ENCODE results near the gene PDE12.

The PDE12 gene

DNA sequence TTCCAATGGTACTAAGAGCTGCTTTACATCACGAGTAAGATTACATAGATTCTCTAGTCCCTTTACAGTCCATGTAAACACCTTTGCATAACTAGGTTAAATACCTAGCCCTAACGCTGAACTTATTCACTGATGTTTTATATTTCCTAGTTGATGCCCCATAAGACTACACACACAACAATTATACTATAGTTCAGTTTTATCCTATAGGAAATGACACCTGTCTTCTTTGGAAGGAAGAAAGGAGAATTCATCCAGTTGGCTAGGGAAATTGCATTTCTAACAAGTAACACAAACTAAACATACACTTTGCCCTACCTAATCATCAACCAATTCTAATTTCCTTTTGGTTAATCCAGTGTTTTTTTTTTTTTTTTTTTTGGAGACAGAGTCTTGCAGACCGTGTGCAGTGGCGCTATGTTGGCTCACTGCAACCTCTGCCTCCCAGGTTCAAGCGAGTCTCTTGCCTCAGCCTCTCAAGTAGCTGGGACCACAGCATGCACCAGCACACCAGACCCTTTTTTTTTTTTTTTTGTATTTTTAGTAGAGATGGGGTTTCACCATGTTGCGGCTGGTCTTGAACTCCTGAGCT lies 13.9 kb downstream of the PDE12 start:
- no peak for TF ChIP-seq GATA3 (IDR thresholded peaks at IDR 0.05; ENCODE audit: low read depth, low read length)
- no peak for TF ChIP-seq GATA2 (IDR thresholded peaks at IDR 0.05; ENCODE audit: low read depth, low read length)

GRCh38 chr3:57570878-57571277 lies 14.8 kb downstream of the PDE12 start:
- TF ChIP-seq GATA3 (IDR thresholded peaks at IDR 0.05; ENCODE audit: low read depth, low read length) (no peak), GATA2 (IDR thresholded peaks at IDR 0.05; ENCODE audit: low read depth, low read length) (no peak)

DNA sequence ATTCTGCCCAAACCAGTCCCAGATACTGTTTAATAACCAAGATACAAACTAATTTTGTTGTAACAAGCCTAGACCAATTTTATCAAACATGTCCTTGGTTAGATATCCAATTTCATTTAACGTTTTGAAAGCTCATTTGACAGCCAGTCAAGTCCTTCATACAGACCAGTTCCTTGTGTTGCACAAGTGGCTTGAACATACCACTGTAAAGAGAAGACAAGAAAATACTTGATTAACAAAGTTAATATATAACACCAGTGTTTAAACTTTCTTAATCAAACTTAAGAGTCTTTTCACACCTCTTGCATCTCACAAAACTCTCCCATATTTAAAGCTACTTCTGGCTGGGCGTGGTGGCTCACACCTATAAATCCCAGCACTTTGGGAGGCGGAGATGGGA lies 16.0 kb downstream of the PDE12 start:
- no peak for TF ChIP-seq GATA3 (IDR thresholded peaks at IDR 0.05; ENCODE audit: low read depth, low read length)
- TF ChIP-seq GATA2 (IDR thresholded peaks at IDR 0.05; ENCODE audit: low read depth, low read length), result no peak

DNA sequence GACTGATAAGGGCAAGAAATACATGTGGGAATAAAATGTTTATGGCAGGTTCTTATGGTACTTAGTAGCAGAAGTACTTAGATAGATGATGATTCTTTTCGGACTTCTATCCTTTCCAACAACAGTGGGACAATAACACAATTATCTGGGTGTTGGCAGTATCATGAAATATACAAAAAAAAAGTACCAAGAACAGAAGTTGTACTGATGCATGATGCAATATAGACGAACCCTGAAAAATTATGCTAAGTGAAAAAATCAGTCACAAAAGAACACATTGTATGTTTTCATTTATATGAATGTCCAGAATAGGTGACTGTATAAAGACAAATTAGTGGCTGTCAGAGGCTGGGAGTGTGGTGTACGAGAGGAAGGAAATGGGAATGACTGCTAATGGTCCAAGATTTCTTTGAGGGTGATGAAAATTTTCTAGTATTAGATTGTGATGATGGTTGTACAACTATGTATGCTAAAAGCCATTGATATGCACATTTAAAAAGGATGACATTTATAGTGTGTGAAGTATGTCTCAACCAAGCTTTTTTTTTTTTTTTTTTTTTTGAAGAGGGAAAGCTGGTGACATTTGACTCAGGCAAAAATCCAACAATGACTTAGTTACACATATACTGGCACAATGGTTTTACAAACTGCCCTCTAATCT lies 20.0 kb downstream of the PDE12 start:
- no peak for TF ChIP-seq GATA2 (IDR thresholded peaks at IDR 0.05; ENCODE audit: low read depth, low read length)

DNA sequence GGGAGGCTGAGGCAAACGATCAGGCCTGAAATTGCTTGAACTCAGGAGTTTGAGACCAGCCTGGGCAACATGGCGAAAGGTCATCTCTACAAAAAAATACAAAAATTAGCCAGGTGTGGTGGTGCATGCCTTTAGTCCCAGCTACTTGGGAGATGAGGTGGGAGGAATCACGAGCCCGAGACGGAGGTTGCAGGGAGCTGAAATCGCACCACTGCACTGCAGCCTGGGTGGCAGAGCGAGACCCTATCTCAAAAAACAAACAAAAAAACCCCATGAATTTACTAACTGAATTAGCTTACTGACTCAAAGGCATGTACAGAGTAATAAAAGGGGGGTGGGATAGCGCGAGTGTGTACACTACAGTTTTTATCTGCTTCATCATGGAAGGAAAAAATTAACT lies 21.7 kb downstream of the PDE12 start:
- no peak for TF ChIP-seq GATA3 (IDR thresholded peaks at IDR 0.05; ENCODE audit: low read depth, low read length)
- TF ChIP-seq GATA2 (IDR thresholded peaks at IDR 0.05; ENCODE audit: low read depth, low read length), result no peak

DNA sequence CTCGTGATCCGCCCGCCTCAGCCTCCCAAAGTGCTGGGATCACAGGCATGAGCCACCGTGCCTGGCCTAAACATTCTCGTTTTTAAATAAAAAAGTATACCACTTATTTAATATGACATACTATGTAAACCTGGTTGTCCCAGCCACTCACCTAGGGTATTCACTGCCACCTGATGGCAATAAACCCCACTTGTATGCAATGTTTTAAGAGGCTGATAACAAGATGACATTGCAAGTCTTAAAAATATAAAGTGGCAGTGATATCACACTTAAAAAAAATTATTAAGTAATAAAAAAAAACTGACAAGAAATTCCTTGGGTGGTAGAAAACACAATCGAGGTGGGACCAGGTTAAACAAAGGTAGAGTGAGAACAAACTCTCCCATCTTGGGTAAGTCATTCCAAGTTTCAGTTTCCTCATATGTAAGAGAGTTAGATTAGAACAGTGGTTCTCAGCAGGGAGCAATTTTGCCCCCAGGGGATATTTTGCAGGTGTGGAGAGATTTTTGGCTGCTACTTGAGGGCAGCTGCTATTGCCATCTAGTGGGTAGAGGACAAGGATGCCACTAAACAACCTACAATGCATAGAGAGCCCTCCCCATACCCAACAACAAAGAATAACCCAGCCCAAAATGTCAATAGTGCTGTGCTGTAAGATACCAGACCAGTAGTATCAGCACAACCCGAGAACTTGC lies 26.5 kb downstream of the PDE12 start:
- TF ChIP-seq GATA3 (IDR thresholded peaks at IDR 0.05; ENCODE audit: low read depth, low read length), result no peak
- no peak for TF ChIP-seq GATA2 (IDR thresholded peaks at IDR 0.05; ENCODE audit: low read depth, low read length)

DNA sequence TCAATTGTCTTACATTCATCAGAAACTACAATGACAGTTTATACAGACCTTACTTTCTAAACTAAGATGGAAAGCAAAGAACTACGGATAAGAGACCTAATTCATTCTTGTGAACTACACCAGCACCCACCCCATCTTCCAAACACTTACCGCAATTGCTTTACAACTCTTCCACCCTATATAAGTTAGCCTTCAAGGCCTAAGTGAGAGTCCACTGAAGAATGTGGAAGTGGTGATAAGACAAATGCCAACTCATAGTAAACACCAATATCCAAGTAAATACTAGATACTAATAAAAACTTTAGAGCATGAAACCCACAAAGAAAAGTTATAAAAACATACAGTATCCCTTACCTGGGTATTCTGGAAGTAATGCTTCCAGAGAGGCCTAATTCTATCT lies 27.5 kb downstream of the PDE12 start:
- no peak for TF ChIP-seq GATA2 (IDR thresholded peaks at IDR 0.05; ENCODE audit: low read depth, low read length)
- TF ChIP-seq GATA3 (IDR thresholded peaks at IDR 0.05; ENCODE audit: low read depth, low read length), result no peak

- TF ChIP-seq GATA3 (IDR thresholded peaks at IDR 0.05; ENCODE audit: low read depth, low read length), result no peak
- no peak for TF ChIP-seq GATA2 (IDR thresholded peaks at IDR 0.05; ENCODE audit: low read depth, low read length)
These were observed 30.7 kb downstream of the PDE12 start for GRCh38 chr3:57586778-57587177.

GRCh38 chr3:57587905-57588304 lies 31.8 kb downstream of the PDE12 start:
- TF ChIP-seq GATA2 (IDR thresholded peaks at IDR 0.05; ENCODE audit: low read depth, low read length) (no peak), GATA3 (IDR thresholded peaks at IDR 0.05; ENCODE audit: low read depth, low read length) (no peak)

DNA sequence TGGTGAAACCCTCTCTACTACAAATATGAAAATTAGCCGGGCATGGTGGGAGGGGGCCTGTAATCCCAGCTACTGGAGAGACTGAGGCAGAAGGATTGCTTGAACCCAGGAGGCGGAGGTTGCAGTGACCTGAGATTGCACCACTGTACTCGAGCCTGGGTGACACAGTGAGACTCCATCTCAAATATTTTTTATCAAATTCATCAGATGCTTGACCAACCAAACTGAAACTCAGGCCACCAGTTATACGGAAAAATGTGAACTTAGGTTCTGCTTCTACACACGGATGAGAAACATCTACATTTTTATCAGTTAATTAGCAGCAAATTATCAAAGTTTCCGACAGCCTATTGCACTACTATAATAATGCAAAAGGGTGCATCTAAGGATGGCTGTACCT lies 36.2 kb downstream of the PDE12 start:
- TF ChIP-seq GATA2 (IDR thresholded peaks at IDR 0.05; ENCODE audit: low read depth, low read length) (no peak), GATA3 (IDR thresholded peaks at IDR 0.05; ENCODE audit: low read depth, low read length) (no peak)

DNA sequence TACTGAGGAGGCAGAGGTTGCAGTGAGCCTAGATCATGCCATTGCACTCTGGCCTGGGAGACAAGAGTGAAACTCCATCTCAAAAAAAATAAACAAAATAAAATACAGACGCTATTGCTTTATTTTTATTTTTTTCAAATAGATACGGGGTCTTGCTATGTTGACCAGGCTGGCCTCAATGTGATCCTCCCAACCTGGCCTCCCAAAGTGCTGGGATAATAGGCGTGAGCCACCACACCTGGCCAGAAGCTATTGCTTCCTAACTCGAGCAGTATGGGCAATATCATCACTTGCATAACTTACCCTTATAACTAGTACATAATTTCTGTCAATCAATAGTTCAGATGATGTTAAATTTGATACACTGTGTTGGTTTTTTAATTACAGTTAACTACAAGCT lies 38.1 kb downstream of the PDE12 start:
- TF ChIP-seq GATA2 (IDR thresholded peaks at IDR 0.05; ENCODE audit: low read depth, low read length), result no peak
- no peak for TF ChIP-seq GATA3 (IDR thresholded peaks at IDR 0.05; ENCODE audit: low read depth, low read length)

DNA sequence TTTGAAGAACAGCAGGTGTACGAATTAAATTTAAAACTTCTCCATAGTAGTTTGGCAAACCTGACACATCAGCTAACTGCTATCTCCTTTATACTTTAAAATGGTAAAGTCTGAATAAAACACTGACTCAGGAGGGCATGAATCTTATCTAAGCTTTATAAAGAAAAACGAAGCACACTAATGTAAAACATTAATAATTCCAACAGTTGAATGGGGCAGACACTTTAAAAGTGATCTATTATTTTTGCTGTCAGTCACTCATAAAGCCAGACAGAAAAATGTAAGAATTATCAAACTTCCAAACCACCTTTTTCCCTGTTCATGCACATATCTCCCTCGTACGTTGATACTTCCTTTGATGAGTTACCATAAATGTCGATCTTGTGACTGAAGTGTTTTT lies 38.5 kb downstream of the PDE12 start:
- TF ChIP-seq GATA3 (IDR thresholded peaks at IDR 0.05; ENCODE audit: low read depth, low read length) (no peak), GATA2 (IDR thresholded peaks at IDR 0.05; ENCODE audit: low read depth, low read length) (no peak)

DNA sequence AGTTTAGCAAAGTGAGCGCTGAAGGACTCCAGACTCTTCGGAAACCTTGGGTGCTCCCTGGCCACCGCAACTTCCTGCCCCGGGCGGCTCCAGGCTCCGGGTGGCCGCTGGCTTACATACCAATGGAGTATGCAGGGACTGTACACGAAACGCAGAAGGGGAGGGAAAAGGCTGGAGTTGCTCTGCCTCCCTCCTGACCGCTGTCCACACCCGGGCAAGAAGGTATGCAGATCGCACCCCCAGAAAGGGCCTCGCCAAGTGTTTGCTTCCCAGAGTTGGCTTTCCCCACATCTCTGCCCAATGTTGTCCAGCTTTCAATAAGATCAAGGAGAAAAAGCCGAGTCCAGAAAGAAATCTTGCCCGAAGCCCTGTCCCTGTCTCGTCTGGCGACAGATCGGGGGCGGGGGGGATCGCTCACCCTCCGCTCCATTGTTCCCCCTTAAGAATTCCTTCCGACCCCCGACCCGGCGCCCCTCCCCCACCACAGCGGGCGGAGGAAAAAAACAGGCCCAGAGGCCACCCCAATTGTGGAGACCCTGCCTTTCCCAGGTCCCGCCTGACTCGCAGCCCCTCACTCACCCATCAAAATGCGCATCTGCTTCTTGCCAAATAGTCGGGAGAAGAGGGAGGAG lies 40.5 kb downstream of the PDE12 start:
- TF ChIP-seq GATA2 (IDR thresholded peaks at IDR 0.05; ENCODE audit: low read depth, low read length) (no peak), GATA3 (IDR thresholded peaks at IDR 0.05; ENCODE audit: low read depth, low read length) (no peak)

DNA sequence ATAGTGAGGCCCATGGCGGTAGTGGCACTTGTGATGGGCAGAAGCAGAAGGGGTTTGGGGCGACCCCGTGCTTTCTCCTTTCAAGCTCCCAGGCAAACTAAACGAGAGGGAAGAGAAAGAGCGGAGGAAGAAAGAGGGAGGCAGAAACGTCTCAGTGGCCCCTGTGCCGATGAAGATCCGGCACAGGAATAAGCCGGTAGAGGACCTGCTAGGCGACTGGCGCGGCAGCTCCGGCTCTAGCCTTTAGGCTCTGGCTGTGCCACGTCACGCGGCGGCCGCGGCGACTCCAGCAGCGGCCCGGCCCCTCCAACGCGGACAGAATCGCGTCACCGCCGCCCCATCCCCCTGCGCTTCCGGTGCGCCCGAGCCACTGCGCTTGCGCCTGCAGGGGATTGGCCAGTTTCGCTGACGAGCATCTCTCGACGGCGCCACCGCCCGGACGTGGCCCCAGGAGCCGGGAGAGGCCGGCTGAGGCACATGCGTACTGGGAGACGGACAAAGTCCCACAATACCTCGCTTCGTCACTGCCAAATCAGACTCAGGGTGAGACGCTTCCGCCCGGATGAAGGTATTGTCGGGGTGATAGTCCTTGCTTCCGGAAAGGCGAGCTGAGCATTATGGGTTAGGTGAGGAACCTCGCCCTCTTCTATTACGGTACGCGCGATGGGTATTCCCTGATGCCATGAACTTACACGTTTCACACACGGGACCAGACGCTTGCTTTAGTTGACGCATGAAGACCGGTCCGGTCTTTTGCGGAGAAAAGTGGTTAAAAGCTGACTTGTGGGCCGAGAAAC lies 41.3 kb downstream of the PDE12 start, which contains the start of gene ARF4:
Gene ARF4 (minus strand): TSS at position 218 of the 797 bp plus-strand sequence. CDS start 204 bp downstream, at position 14.
- TF ChIP-seq GATA2 (IDR thresholded peaks at IDR 0.05; ENCODE audit: low read depth, low read length) (no peak), GATA3 (IDR thresholded peaks at IDR 0.05; ENCODE audit: low read depth, low read length) (no peak)
